HG03571 (cell line): ENCODE measurements around the gene FOXP3.

ENCODE experiments used
- ATAC-seq: cut with Tn5 transposase; IDR thresholded peaks from one replicate; pipeline ENCODE4 v1.9.1; 2021; ENCODE audit not compliant: unreplicated experiment

FOXP3 gene

DNA sequence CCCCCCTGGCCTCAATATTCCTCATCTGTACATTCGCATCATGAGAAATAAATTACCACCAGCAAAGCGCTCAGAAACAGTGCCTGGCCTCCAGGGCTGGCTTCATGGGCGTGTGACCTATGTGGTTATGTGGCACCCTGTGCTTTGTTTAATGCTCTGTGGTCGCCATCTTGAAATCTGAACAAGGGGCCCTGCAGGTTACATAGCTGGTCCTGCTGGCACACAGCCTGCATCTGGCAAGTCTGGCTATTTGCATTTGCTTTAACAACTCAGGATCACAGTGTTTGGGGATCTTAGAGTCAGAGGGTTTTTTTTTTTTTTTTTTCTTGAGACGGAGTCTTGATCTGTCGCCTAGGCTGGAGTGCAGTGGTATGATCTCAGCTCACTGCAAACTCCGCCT lies 9.9 kb downstream of the FOXP3 start:
- no peak for ATAC-seq

DNA sequence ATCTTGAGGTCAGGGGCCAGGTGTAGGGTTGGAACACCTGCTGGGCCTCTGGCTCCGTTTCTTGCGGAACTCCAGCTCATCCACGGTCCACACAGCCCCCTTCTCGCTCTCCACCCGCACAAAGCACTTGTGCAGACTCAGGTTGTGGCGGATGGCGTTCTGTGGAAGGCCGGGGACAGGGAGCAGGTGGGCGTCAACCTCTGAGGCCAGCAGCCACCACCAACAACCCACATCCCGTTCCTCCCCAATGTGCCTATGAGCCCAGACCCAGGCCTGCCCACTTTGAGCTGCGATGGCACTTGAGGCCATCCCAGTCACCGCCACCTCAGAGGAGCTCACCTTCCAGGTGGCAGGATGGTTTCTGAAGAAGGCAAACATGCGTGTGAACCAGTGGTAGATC lies 13.2 kb downstream of the FOXP3 start:
- no peak for ATAC-seq

DNA sequence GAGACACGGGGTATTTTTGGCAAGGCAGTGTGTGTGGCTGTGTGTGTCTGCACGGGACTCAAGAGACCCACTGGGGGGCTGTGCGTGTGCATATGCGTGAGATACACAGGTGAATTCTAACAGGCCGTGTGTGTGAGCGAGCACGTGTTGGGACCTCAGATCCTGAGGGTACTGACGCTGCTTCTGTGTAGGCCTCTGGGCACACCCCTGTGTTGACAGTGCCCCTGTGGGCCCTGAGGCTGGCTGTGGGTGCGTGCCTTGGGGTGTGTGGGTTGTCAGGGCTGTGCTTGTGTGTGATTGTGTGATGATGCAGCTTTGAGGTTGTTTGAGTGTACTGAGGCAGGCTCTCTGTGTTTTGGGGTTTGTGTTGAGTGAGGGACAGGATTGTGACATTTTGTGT lies 13.9 kb downstream of the FOXP3 start:
- no peak for ATAC-seq

DNA sequence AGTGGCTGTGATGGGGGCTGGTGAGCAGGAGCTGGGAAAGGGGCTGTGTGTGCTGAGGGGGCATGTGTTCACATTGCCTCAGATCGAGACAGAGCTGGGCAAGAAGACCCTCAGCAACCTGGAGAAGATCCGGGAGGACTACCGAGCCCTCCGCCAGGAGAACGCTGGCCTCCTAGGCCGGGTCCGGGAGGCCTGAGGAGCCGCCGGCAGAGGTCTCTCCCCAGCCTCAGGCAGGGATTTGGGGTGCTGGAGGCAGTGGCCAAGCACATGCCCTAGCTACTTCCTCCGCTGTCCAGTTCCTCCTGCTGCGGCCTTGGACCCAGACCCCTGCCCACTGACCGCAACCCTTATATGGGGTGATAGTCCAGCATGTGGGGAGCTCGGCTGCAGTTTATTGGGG lies 14.4 kb downstream of the FOXP3 start:
- no peak for ATAC-seq

DNA sequence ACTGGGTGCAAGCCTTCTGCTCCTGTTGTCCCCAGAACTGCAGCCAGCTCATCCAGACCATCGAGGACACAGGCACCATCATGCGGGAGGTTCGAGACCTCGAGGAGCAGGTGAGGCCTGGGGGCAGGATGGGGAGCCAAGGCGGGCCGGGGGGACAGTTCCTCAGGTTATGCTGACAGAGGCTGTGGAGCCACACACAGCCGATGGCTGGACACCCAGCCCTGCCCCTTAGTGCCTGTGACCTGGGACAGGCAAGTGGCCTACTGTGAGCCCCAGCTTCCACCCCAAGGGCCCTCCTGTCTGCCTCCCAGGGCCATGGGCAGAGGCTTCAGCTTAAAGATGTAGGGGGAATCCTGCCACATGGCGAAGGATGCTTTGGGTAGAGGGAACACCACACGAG lies 14.9 kb downstream of the FOXP3 start:
- no peak for ATAC-seq

DNA sequence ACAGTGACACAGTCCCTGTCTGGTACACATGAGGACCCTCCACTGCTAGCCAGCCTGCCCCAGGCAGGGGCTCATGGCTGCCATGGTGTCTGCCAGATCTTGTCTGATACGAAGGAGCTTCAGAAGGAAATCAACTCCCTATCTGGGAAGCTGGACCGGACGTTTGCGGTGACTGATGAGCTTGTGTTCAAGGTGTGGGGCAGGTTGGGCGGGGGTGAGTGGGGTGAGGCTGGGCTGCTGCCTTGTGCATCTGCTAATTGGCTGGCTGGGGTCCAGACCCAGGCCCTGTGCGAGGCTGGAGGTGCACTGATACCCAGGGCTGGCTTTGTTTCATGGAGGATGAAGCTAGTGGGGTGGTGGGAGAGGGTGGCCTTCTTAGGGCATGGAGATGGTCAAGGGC lies 15.4 kb downstream of the FOXP3 start:
- no peak for ATAC-seq

DNA sequence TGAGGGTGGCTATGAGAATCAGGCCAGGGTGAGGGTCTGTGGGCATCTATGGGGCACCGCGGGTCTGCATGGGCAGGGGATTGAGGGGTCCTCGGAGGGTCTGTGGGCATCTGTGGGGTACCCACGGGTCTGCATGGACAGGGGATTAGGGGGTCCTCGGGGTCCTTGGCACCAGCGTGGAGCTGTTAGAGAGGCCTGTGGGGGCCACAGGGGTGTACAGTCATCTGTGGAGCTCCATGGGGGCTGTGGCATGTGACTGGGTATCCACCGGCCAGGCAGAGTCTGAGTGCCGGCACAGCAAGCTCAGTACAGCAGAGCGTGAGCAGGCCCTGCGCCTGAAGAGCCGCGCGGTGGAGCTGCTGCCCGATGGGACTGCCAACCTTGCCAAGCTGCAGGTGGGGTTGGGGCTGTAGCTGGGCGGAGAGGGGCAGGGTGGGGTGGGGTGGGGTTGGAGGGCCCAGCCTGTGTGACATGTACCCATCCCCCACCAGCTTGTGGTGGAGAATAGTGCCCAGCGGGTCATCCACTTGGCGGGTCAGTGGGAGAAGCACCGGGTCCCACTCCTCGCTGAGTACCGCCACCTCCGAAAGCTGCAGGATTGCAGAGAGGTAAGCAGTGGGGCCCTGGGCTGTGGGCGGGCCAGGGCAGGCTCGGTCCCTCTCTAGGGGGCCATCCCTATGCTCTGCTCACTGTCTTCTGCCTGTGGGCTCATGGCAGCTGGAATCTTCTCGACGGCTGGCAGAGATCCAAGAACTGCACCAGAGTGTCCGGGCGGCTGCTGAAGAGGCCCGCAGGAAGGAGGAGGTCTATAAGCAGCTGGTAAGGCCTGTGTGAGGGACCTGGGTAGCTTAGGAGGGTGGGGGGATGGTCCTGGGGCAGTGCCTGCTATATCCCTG lies 16.3 kb downstream of the FOXP3 start:
- no peak for ATAC-seq

DNA sequence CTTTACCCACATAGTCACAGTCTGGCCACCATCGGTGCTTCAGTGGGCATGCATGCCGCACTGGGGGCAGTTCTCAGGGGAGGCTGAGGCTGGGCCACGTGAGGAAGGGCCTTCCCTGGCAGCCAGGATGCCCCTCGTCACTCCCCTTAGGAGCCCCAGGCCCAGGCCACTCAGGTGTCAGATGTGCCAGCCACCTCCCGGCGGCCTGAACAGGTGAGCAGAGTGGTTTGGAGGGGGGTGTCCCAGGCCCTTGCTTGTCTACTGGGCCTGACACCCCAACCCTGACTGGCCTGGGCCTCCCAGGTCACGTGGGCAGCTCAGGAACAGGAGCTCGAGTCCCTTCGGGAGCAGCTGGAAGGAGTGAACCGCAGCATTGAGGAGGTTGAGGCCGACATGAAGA lies 17.2 kb downstream of the FOXP3 start:
- ATAC-seq = no peak

DNA sequence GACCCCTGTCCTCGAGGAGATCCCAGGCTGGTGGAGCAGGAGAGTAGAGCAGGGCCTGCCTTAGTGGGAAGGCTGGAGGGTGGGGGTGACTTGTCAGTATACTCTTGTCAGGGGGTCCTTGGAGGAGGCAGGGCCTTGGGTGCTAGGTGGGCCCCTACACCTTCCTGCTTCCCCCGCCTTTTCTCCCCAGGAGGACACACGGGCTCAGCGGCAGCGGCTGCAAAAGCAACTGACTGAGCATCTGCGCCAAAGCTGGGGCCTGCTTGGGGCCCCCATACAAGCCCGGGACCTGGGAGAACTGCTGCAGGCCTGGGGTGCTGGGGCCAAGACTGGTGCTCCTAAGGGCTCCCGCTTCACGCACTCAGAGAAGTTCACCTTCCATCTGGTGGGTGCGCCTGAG lies 18.0 kb downstream of the FOXP3 start:
- ATAC-seq = no peak

DNA sequence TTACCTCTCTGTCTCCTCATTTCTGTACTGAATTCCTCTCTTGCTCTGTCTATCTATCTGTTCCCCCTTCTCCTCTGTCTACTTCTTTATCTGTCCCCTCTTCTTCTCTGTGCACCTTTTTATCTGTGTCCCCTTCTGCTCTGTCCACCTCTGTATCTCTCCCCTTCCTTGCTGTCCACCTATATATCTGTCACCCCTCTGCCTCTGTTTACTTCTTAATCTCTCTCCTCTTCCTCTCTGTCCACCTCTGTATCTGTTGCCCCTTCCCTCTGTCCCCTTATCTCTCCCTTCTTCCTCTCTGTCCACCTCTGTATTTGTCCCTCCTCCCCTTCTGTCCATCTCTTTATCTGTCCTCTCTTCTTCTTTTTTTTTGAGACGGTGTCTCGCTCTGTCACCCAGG lies 20.3 kb downstream of the FOXP3 start:
- no peak for ATAC-seq

DNA sequence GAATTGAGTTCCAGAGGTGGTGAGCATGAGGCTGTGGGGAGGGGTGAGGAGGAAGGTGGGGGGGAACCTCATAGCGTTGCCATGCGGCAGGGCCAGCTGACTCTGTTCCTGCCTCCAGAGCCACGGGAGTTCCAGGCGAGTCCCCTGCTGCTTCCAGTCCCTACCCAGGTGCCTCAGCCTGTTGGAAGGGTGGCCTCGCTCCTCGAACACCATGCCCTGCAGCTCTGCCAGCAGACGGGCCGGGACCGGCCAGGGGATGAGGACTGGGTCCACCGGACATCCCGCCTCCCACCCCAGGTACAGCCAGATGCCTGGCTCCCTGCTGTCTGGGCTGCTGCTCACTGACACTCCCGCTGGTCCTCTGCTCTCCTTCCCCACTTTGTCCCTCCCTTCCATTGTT lies 21.3 kb downstream of the FOXP3 start:
- ATAC-seq = no peak

DNA sequence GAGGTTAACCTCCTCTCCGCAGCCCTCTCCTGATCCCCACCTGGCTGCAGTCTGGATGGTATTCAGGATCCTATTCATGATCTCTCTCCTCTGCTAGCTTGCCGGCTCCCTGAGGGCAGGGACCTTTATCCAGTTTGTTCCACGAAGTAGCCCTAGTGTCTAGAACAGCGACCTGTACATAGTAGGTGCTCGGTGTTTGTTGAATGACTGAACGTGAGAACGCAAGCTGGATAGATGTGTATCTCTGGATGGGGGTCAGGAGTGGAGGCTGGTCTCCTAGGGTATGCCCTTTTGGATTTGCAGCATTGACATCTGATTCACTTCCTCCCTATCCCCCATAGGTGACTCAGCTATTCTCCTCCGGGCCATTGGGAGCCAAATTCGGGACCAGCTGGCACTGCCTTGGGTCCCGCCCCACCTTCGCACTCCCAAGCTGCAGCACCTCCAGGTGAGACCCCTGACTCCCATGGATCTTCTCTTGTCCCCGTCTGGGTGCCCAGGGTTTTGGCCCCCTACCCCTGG lies 21.9 kb downstream of the FOXP3 start:
- ATAC-seq = no peak

DNA sequence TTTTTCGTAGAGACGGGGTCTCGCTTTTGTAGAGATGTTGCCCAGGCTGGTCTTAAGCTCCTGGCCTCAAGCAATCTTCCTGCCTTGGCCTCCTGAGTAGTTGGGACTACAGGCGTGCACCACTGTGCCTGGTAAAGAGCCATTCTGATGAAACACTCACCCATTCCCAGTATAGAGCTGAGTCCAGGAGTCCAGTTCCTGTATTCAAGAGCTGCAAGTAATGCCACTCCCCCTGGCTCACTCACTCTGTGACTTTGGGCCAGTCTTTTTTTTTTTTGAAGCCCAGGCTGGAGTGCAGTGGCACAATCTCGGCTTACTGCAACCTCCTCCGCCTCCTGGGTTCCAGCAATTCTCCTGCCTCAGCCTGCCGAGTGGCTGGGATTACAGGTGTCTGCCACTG lies 25.8 kb downstream of the FOXP3 start:
- ATAC-seq = no peak

DNA sequence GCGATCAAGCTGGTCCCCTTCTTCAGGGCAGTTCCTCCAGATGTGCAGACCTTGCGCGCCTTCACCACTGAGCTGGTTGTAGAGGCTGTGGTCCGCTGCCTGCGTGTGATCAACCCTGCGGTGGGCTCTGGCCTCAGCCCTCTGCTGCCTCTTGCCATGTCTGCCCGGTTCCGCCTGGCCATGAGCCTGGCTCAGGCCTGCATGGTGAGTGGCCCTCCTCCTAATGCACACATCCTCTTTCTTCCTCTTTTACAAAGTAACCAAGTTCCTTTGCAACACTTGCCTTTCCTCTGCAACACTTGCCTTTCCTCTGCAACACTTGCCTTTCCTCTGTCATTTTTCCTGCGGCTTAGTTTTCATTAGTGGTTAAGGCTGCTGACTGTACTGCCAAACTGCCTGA lies 27.4 kb downstream of the FOXP3 start:
- ATAC-seq = no peak

DNA sequence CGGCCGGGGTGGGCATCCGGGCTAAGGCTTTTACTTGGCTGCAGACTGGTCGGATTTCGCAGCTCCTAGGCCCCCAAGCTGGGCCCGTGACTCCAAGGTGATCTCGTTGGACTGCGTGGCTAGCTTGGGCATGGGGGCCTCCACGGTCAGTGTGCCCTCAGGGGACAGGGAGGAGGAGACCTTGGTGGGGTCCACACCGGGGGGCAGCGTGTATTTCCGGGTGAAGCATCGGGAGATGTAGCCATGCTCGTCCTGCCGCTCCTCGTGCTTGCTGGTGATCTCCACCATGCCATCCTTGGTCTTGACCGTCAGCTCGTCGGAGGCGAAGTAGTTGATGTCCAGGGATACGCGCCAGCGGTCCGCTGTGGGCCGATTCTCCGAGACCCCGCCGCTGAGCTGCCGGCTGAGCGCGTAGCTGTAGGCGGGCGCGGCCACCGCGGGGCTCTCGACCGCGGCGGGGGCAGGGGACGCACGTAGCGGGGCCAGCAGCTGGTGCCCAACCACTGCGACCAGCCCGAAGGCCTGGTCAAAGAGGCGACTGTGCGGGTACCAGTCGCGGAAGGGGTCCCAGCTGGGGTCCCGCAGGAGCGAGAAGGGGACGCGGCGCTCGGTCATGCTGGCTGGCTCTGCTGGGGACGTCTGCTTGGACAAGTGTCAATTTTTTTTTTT lies 30.5 kb downstream of the FOXP3 start:
- no peak for ATAC-seq

DNA sequence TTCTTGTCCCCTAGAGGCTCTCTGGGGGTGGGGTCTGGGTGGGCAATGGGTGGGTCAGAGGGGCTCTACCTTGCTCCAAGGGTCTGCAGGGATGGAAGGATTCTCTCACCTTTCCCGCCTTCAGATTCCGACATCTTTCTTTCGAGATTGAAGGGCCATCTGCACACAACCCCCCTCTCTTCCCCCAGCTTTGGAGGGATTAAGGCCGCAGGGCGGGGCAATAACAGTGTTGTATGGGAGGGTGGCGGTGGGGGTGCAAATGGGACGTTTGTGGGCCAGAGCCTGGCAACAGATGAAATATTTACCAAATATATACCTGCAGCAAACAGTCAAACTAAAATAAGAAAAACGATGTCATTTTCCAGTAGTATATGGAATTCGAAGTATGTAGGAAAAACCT lies 31.3 kb downstream of the FOXP3 start, which contains the start of gene CACNA1F:
Gene CACNA1F, minus strand, starts transcription at position 165 of the 400 bp plus-strand sequence. Its CDS starts 31 bp downstream, at position 134.
- no peak for ATAC-seq

DNA sequence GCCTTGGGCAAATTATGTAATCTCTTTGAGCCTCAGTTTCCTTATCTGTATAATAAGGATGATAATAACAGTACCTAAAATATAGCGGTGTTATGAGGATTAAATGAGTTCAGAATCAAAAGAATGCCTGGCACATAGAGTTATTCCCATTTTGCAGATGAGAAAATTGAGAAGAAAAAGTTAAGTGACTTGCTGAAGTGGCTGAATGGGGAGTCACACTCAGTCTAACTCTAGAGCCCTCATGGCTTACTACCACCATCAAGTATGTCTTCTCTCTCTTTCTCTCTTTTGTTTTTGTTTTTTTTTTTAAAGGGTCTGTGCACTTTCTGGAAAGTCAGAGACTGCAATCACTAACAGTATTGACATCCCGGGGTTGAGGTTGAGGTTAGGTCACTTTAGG lies 32.0 kb downstream of the FOXP3 start:
- no peak for ATAC-seq

DNA sequence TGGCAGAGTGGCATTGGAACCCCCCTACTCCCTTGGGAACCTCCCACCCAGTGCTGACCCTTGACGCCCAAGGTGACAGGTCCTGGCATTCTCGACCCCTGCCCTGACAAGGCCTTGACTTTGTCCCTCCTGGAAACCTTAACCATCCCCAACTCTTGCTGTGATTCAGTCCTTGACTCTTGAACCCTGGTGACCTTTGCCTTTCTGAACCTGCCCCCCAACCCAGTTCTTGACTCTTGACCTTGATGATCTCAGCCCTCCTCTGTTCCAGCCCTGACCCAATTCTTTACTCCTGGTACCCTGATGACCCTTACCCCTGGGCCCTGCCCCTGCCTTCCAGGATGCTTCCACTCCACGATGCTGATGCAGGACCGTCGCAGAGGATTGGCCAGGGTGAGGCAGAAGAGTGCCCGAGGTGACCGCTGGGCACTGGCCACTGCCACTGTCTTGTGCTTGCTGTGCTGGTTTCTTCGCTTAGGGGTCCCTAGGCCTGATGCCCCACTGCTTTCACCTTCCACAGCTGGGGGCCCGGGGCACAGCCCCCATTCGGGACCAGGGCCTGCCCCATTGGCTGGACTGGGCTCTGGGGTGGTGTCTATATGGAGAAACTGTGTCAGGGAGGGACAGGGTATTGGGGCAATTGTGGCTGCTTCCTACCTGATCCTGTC lies 33.0 kb downstream of the FOXP3 start:
- ATAC-seq = no peak

DNA sequence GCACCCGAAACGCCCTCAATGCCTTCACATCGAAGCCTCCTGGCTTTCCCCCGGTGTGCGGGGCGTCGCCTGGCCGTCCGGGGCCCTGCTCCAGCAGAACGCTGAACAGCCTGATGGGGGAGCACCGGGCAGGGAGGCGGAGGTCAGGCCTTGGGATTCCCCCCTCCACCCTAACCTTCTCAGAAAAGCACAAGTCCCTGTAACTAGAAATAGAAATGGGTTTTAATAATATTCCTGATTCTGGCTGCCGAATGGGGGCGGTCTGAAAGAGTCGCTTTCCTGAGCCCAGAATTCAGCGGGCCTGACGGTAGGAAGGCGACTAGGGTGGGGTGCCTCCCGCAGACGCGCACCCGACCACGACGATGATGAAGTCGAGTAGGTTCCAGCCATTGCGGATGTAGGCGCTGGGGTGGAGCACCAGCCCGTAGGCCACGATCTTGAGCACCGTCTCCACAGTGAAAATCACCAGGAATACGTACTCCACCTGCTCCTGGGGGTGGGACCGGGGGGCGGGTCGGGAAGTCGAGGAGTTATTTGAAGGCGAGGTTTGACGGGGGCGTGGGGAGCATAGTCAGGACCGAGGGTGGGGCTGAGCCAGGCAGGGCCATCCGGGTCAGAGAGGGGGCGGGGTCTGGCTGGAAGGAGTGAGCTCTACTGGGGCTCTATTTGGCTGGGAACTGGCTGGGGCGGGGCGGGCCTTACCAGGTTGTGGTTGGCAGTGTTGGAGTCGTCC lies 33.8 kb downstream of the FOXP3 start:
- no peak for ATAC-seq

DNA sequence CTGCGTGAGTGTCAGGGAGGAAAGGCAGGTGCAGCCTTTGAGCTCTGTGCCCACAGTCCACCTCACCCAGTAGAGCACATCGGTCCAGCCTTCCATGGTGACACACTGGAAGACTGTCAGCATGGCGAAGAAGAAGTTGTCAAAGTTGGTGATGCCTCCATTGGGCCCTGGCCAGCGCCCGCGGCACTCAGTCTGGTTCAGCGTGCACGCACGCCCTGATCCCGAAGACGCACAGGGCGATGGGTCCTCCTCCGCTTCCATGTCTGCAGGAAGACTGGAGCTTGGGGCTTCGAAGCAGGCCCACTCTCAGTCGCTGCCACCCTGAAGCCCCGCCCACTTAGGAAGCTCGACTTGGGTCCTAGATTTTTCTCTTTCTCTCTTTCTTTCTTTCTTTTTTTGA lies 36.3 kb downstream of the FOXP3 start:
- ATAC-seq = no peak

DNA sequence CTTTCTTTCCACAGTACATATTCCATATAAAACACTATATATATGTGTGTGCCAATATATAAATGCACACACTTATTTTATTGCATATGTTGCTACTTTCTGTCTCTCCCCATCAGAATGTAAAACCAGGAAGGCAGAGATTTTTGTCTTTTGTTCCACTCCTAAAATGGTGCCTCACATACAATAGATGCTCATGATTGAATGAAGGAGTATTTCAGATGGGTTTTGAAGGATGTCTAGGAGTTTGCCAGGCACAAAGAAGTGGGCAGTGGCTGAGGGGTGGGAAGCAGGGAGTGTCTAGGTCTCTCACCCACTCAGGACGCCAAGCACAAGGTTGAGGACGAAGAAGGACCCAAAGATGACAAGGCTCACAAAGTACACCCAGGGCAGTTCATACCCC lies 36.8 kb downstream of the FOXP3 start:
- no peak for ATAC-seq
